ENCODE data around the gene DMAC2L. TPM values are rescaled to one million over a fixed set of nuclear protein-coding genes. Genes with fewer than 3 reads are reported as not detected.
A peak's percentile ranks its signal among the peaks of the same experiment; 100 is the strongest.

The DMAC2L gene
- total and polyA plus RNA-seq, 7 donors: 12.2 to 37.1 (median 25.4) TPM

- Histone ChIP-seq H3K27ac (peak overlapping the region in 3 of 4 donors; percentile 57 to 81 (median 80)), H3K4me3 (no peak overlapping the region), H3K4me1 (peaks cover 0 to 98% (median 74%) of the 10 kb centered on the region in 4 donors), H3K27me3 (no peaks in the 10 kb centered on the region), H3K9me3 (no peaks in the 10 kb centered on the region), H3K36me3 (peaks cover 0 to under 1% (median 0%) of the 10 kb centered on the region in 4 donors)
- no peak for DNase-seq
- peak in 1 of 4 donors; percentile 9 for TF ChIP-seq POLR2AphosphoS5 (IDR thresholded peaks at IDR 0.05)
- TF ChIP-seq, protein P1, sequence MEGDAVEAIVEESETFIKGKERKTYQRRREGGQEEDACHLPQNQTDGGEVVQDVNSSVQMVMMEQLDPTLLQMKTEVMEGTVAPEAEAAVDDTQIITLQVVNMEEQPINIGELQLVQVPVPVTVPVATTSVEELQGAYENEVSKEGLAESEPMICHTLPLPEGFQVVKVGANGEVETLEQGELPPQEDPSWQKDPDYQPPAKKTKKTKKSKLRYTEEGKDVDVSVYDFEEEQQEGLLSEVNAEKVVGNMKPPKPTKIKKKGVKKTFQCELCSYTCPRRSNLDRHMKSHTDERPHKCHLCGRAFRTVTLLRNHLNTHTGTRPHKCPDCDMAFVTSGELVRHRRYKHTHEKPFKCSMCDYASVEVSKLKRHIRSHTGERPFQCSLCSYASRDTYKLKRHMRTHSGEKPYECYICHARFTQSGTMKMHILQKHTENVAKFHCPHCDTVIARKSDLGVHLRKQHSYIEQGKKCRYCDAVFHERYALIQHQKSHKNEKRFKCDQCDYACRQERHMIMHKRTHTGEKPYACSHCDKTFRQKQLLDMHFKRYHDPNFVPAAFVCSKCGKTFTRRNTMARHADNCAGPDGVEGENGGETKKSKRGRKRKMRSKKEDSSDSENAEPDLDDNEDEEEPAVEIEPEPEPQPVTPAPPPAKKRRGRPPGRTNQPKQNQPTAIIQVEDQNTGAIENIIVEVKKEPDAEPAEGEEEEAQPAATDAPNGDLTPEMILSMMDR (IDR thresholded peaks at IDR 0.05): no peak
- no peak for TF ChIP-seq POLR2A (IDR thresholded peaks at IDR 0.05)
- intact Hi-C loops (cut with DNase I): loop anchor here (2.0 kb wide), 1 partner anchor 189 kb away; the partner anchor contains the start of gene MAP4K5
- WGBS, 2 donors: 71 to 82% methylated on average over 1 of the region's 1 CpG
Measured at GRCh38 chr14:50343434-50343833, 31.3 kb downstream of the DMAC2L start.

- no peaks in the 10 kb centered on the region for H3K36me3 ChIP-seq
- TF ChIP-seq POLR2AphosphoS5 (IDR thresholded peaks at IDR 0.05): no peak
- no peak for TF ChIP-seq POLR2A (IDR thresholded peaks at IDR 0.05)
- no peak for TF ChIP-seq EP300 (IDR thresholded peaks at IDR 0.05)
- TF ChIP-seq, protein P1 (IDR thresholded peaks at IDR 0.05): no peak
- H3K27ac ChIP-seq: peak overlapping the region; percentile 45 to 81 (median 68)
- H3K4me1 ChIP-seq: peaks cover 0 to 98% (median 79%) of the 10 kb centered on the region in 4 donors
- intact Hi-C loops (cut with DNase I): no loop called here
- 84 to 94% methylated on average over 7 of the region's 7 CpGs for WGBS, 2 donors
- no peak overlapping the region for H3K4me3 ChIP-seq
- no peaks in the 10 kb centered on the region for H3K9me3 ChIP-seq
- no peak for DNase-seq
- H3K27me3 ChIP-seq: no peaks in the 10 kb centered on the region
Measured at GRCh38 chr14:50344116-50344775, 32.1 kb downstream of the DMAC2L start.

- peak; percentile 31 to 72 (median 48) for TF ChIP-seq POLR2AphosphoS5 (IDR thresholded peaks at IDR 0.05)
- no peak for TF ChIP-seq POLR2A (IDR thresholded peaks at IDR 0.05)
- TF ChIP-seq, protein P1 (IDR thresholded peaks at IDR 0.05): no peak
- peak in 3 of 4 donors; percentile 51 to 79 (median 64) for TF ChIP-seq EP300 (IDR thresholded peaks at IDR 0.05)
- DNase-seq: no peak
- WGBS, 2 donors: 54 to 72% methylated on average over 4 of the region's 4 CpGs
- Histone ChIP-seq H3K27me3 (no peaks in the 10 kb centered on the region), H3K4me1 (peaks cover 0 to 93% (median 79%) of the 10 kb centered on the region in 4 donors), H3K27ac (peak overlapping the region; percentile 45 to 81 (median 68)), H3K9me3 (no peaks in the 10 kb centered on the region), H3K36me3 (no peaks in the 10 kb centered on the region), H3K4me3 (no peak overlapping the region)
- intact Hi-C loops (cut with DNase I): loop anchor here (5.0 kb wide), 1 partner anchor 52 kb away; the partner anchor contains the start of gene CDKL1
Measured at GRCh38 chr14:50344876-50345563, 32.9 kb downstream of the DMAC2L start.

DNA sequence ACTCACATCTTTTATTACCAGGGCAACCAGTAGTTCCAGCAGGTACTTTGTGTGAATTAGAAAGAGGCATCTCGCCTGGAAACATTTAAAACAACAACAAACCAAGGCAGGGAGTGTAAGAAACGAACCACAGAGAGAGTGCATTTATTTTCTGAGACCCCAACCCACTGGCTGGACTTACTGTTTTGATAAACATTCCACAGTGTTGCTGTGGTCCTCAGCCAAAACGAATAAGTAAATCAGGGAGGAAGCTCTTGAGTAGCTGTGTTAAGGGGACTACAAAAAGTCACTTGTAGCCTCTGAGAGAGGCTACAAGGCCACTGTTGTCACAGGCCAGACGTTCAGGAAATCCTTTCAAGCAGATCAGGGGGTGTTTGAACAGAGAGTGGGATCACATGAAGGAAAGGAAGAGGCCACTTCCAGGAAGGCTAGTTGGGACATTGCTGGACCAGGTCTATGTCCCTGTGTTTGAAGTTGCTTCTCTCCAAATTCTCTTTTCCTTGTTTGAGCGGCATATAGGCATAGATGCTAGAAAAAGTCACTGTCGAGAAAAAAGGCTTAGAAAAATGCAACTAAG, 33.8 kb downstream of the DMAC2L start:
- intact Hi-C loops (cut with DNase I): loop anchor here (5.0 kb wide), 1 partner anchor 51 kb away; the partner anchor contains the start of gene CDKL1
- H3K27me3 ChIP-seq: no peaks in the 10 kb centered on the region
- H3K36me3 ChIP-seq: no peaks in the 10 kb centered on the region
- TF ChIP-seq EP300 (IDR thresholded peaks at IDR 0.05) (no peak), POLR2AphosphoS5 (IDR thresholded peaks at IDR 0.05) (no peak), POLR2A (IDR thresholded peaks at IDR 0.05) (no peak)
- TF ChIP-seq, protein P1 (IDR thresholded peaks at IDR 0.05): no peak
- H3K4me3 ChIP-seq: no peak overlapping the region
- peak overlapping the region; percentile 41 to 81 (median 68) for H3K27ac ChIP-seq
- no peaks in the 10 kb centered on the region for H3K9me3 ChIP-seq
- no peak for DNase-seq
- H3K4me1 ChIP-seq: peaks cover 0 to 89% (median 84%) of the 10 kb centered on the region in 4 donors
- 71 to 76% methylated on average over 6 of the region's 6 CpGs for WGBS, 2 donors
